DOHH2 (cell line): ENCODE data around the gene IL27RA.

Source experiments
- EZH2phosphoT487 ChIP-seq: fragments of 200-600 bp; sonication (generic); IDR thresholded peaks from 2 replicates; pipeline ENCODE4 v1.6.1; 2017; ENCODE audit warnings: borderline replicate concordance, mild to moderate bottlenecking, antibody characterized with exemption, low read length, moderate library complexity, mixed read lengths
- TF ChIP-seq, protein P1 (sequence below): fragments of 200-600 bp; sonication (generic); IDR thresholded peaks from one replicate; pipeline ENCODE4 v1.5.1; 2014; ENCODE audit warnings: antibody characterized with exemption, mild to moderate bottlenecking, low read depth, low read length; ENCODE audit not compliant: poor library complexity, severe bottlenecking

DNA sequence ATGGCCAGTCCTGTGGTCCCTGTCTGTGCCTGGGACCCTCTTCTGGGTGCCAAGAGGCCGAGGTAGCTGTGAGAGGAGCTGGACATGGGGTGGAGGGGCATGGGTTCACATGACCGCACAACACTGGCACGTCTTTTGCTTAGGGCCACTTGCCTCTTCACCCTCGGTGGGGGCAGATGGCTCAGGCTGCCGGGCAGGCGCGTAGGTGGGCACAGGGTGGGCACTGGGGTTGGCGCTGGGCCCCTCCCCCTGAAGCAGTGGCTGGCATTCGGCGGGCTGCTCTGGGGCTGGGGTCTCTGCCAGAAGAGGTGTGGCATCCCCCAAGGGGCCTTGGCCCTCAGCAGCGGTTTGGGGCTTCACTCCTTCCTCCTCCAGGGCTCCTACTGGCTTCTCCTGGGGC, 21.9 kb downstream of the IL27RA start:
- TF ChIP-seq, protein P1, sequence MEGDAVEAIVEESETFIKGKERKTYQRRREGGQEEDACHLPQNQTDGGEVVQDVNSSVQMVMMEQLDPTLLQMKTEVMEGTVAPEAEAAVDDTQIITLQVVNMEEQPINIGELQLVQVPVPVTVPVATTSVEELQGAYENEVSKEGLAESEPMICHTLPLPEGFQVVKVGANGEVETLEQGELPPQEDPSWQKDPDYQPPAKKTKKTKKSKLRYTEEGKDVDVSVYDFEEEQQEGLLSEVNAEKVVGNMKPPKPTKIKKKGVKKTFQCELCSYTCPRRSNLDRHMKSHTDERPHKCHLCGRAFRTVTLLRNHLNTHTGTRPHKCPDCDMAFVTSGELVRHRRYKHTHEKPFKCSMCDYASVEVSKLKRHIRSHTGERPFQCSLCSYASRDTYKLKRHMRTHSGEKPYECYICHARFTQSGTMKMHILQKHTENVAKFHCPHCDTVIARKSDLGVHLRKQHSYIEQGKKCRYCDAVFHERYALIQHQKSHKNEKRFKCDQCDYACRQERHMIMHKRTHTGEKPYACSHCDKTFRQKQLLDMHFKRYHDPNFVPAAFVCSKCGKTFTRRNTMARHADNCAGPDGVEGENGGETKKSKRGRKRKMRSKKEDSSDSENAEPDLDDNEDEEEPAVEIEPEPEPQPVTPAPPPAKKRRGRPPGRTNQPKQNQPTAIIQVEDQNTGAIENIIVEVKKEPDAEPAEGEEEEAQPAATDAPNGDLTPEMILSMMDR: no peak
- TF ChIP-seq EZH2phosphoT487: no peak
